Adrenal gland (tissue), 12 donors: ENCODE measurements around the gene DNAH8. TPM values are rescaled to one million over a fixed set of nuclear protein-coding genes. Genes with fewer than 3 reads are reported as not detected.
"Not testable (repeated sequence)": the region's sequence is repeated elsewhere in the genome, so short reads cannot be mapped to it uniquely, and the experiment has no call there.

Experiments used
- DNase-seq, 7 donors: peaks; one replicate each; pipeline ENCODE4 v3.0.0-alpha.2; 2019 to 2020
- H3K27ac ChIP-seq, 5 donors: fragments of 200-600 bp; sonication (generic) in 4 of 5; 1 replicate in 3 of 5; 2 replicates in 2 of 5; pipeline versions ENCODE4 v1.5.1 to v1.8.0; 2016 to 2020; ENCODE audit warnings: mild to moderate bottlenecking in 1 of 5
- H3K27me3 ChIP-seq: fragments of 200-600 bp; 2 replicates; pipeline ENCODE4 v1.8.0; 2021
- H3K36me3 ChIP-seq, 2 donors: fragments of 200-600 bp; replicated peaks in 1 of 2; 1 replicate in 1 of 2; 2 replicates in 1 of 2; pipeline versions ENCODE4 v1.5.1 to v1.8.0; 2018 to 2022
- H3K4me1 ChIP-seq, 2 donors: fragments of 200-600 bp; replicated peaks in 1 of 2; 1 replicate in 1 of 2; 2 replicates in 1 of 2; pipeline versions ENCODE4 v1.5.1 to v1.8.0; 2018 to 2021
- H3K4me3 ChIP-seq, 4 donors: fragments of 200-600 bp; sonication (generic) in 3 of 4; one replicate each; pipeline ENCODE4 v1.5.1; 2016 to 2018
- H3K9me3 ChIP-seq, 3 donors: fragments of 200-600 bp; sonication (generic) in 1 of 3; replicated peaks in 1 of 3; 1 replicate in 2 of 3; 2 replicates in 1 of 3; pipeline versions ENCODE4 v1.5.1 to v1.8.0; 2016 to 2021
- POLR2A ChIP-seq, 2 donors: fragments of 450-650 bp; IDR thresholded peaks; one replicate each; pipeline ENCODE4 v1.6.1; 2017; ENCODE audit warnings: antibody characterized with exemption in 2 of 2, mild to moderate bottlenecking in 2 of 2, moderate library complexity in 1 of 2
- WGBS, 4 donors: extraction: QIAGEN DNeasy Blood & Tissue Kit in 2 of 4; methylation state at CpG; one replicate each; pipeline versions ENCODE4 v1.1.5 to v1.1.7; 2013 to 2017; 5-methylcytosine and 5-hydroxymethylcytosine counted together
- intact Hi-C, 2 donors: fragments of 100-400 bp; cut with DNase I; formaldehyde crosslinking; loops; one replicate each; pipeline versions ENCODE4 v1.14.1 to v1.15.0; 2022 to 2023
- polyA plus RNA-seq, 3 donors: library from polyadenylated mRNA; stranded (reverse); fragments of 200-250 nt in 2 of 3; fragments of 350-450 nt in 1 of 3; fragmentation: Illumina TruSeq in 1 of 3; extraction: RNeasy Lipid Tissue Mini Kit (QIAGEN cat#74804) in 1 of 3; gene quantifications; one replicate each; pipeline ENCODE4 v1.2.3, GENCODE V29; 2013 to 2014
- total RNA-seq, 9 donors: library from RNA; depleted of rRNA in 4 of 9; stranded (reverse); fragments of >200 nt in 4 of 9; fragments of 120-200 nt in 1 of 9; fragmentation: NEBNext Ultra II Directional in 1 of 9; extraction: Animal tissue kit (Norgen Biotek cat#: 25700) in 1 of 9; gene quantifications; one replicate each; pipeline versions ENCODE4 v1.1.0 to v1.2.4, GENCODE V29; 2013 to 2023
- TF ChIP-seq, protein P1 (sequence below), 6 experiments: fragments of 450-650 bp in 4 of 6; fragments of 200-600 bp in 2 of 6; sonication (generic) in 1 of 6; IDR thresholded peaks; 1 replicate in 5 of 6; 2 replicates in 1 of 6; pipeline versions ENCODE4 v1.5.1 to v1.8.0; 2016 to 2021; ENCODE audit warnings: antibody characterized with exemption in 6 of 6, mild to moderate bottlenecking in 2 of 6, moderate library complexity in 1 of 6
- donor health status: healthy with polysubstance abuse.
- donor health status: Bipolar disorder and iron deficiency.
- donor health status: DM: yes; HTN: yes; CAD: no.
- donor health status: DM: no; HTN: no; CAD: no.
- donor health status: DM: no; HTN: no; CAD: no.
- donor health status: DM: yes; HTN: yes; CAD: no.

Gene DNAH8
- total and polyA plus RNA-seq, 12 donors, result under 0.01 to 0.02 TPM; not detected in 10

GRCh38 chr6:38909015-38909730 is 194.1 kb downstream of the DNAH8 start:
- intact Hi-C loops, result no loop called here
- H3K27me3 ChIP-seq, result no peaks in the 10 kb centered on the region
- no peak overlapping the region for H3K4me3 ChIP-seq
- no peaks in the 10 kb centered on the region for H3K36me3 ChIP-seq
- no peaks in the 10 kb centered on the region for H3K4me1 ChIP-seq
- no peak overlapping the region for H3K27ac ChIP-seq
- TF ChIP-seq, protein P1, sequence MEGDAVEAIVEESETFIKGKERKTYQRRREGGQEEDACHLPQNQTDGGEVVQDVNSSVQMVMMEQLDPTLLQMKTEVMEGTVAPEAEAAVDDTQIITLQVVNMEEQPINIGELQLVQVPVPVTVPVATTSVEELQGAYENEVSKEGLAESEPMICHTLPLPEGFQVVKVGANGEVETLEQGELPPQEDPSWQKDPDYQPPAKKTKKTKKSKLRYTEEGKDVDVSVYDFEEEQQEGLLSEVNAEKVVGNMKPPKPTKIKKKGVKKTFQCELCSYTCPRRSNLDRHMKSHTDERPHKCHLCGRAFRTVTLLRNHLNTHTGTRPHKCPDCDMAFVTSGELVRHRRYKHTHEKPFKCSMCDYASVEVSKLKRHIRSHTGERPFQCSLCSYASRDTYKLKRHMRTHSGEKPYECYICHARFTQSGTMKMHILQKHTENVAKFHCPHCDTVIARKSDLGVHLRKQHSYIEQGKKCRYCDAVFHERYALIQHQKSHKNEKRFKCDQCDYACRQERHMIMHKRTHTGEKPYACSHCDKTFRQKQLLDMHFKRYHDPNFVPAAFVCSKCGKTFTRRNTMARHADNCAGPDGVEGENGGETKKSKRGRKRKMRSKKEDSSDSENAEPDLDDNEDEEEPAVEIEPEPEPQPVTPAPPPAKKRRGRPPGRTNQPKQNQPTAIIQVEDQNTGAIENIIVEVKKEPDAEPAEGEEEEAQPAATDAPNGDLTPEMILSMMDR (IDR thresholded peaks at IDR 0.05), result no peak
- TF ChIP-seq POLR2A (IDR thresholded peaks at IDR 0.05), result no peak
- no peak for DNase-seq
- H3K9me3 ChIP-seq, result no peaks in the 10 kb centered on the region
- 71 to 82% (median 74%) methylated on average over 6 of the region's 6 CpGs for WGBS, 4 donors

DNA sequence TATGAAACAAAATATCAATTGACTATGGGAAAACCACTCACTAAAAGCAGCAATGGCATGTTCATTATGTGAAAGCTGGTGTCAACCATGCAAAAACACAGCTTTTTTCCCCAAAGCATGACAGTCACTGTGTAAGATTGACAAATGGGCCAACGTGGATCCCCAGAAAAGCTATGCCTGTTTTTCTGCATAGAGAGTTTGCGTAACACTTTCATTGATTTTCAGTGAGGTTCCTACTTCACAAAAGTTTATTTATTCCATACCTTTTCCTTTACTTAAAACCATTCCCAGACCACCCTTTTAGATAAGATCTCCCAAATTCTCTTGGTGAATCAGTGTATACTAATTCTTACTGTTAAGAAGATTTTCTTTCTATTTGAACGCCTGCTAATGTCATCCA is 195.1 kb downstream of the DNAH8 start:
- Histone ChIP-seq H3K4me3 (no peak overlapping the region), H3K36me3 (no peaks in the 10 kb centered on the region), H3K4me1 (no peaks in the 10 kb centered on the region), H3K27ac (no peak overlapping the region), H3K9me3 (no peaks in the 10 kb centered on the region), H3K27me3 (no peaks in the 10 kb centered on the region)
- no peak for DNase-seq
- WGBS, 4 donors, result 73 to 94% (median 82%) methylated on average over 3 of the region's 3 CpGs
- intact Hi-C loops, result no loop called here
- TF ChIP-seq POLR2A (IDR thresholded peaks at IDR 0.05), result no peak
- TF ChIP-seq, protein P1 (IDR thresholded peaks at IDR 0.05), result no peak

GRCh38 chr6:38912378-38912777 is 197.3 kb downstream of the DNAH8 start:
- WGBS, 4 donors, result 92 to 96% (median 95%) methylated on average over 2 of the region's 2 CpGs

GRCh38 chr6:38915205-38915925 is 200.3 kb downstream of the DNAH8 start:
- no peak for DNase-seq
- 91 to 99% (median 97%) methylated on average over 2 of the region's 2 CpGs for WGBS, 4 donors
- Histone ChIP-seq H3K27ac (no peak overlapping the region), H3K27me3 (no peaks in the 10 kb centered on the region), H3K36me3 (no peaks in the 10 kb centered on the region), H3K4me1 (no peaks in the 10 kb centered on the region), H3K4me3 (no peak overlapping the region), H3K9me3 (no peaks in the 10 kb centered on the region)
- intact Hi-C loops, result no loop called here
- TF ChIP-seq, protein P1 (IDR thresholded peaks at IDR 0.05), result no peak
- TF ChIP-seq POLR2A (IDR thresholded peaks at IDR 0.05), result no peak

More at GRCh38 chr6:38912378-38912777, 197.3 kb downstream of the DNAH8 start:
- Histone ChIP-seq H3K36me3 (no peaks in the 10 kb centered on the region), H3K9me3 (no peaks in the 10 kb centered on the region), H3K27me3 (no peaks in the 10 kb centered on the region), H3K4me1 (no peaks in the 10 kb centered on the region), H3K4me3 (no peak overlapping the region), H3K27ac (no peak overlapping the region)
- DNase-seq, result no peak
- TF ChIP-seq POLR2A (IDR thresholded peaks at IDR 0.05), result no peak
- TF ChIP-seq, protein P1 (IDR thresholded peaks at IDR 0.05), result no peak
- intact Hi-C loops, result no loop called here

GRCh38 chr6:38921540-38921939 is 206.4 kb downstream of the DNAH8 start:
- H3K36me3 ChIP-seq, H3K4me3 ChIP-seq, H3K9me3 ChIP-seq, DNase-seq, H3K27me3 ChIP-seq, H3K4me1 ChIP-seq, H3K27ac ChIP-seq, intact Hi-C loops: not testable (repeated sequence)
- WGBS, 4 donors, result 79 to 85% (median 82%) methylated on average over 7 to 8 of the region's 8 CpGs
